NCI-H2196 (cell line): Measurements from ENCODE around the gene EML6.
"Not testable (repeated sequence)": the region's sequence is repeated elsewhere in the genome, so short reads cannot be mapped to it uniquely, and the experiment has no call there.

ENCODE experiments used
- DNase-seq: peaks from one replicate; lab custom pipeline; 2025; ENCODE audit not compliant: unreplicated experiment; lab: John Stamatoyannopoulos, UW

EML6 gene

GRCh38 chr2:54988612-54989011, 265.1 kb downstream of the EML6 start:
- DNase-seq: no peak

GRCh38 chr2:54990694-54991093, 267.2 kb downstream of the EML6 start:
- DNase-seq: not testable (repeated sequence)

GRCh38 chr2:54995553-54995952, 272.1 kb downstream of the EML6 start:
- DNase-seq: no peak

- DNase-seq: no peak
Measured at GRCh38 chr2:54997826-54998225, 274.4 kb downstream of the EML6 start.

- no peak for DNase-seq
Measured at GRCh38 chr2:54999182-54999581, 275.7 kb downstream of the EML6 start.

DNA sequence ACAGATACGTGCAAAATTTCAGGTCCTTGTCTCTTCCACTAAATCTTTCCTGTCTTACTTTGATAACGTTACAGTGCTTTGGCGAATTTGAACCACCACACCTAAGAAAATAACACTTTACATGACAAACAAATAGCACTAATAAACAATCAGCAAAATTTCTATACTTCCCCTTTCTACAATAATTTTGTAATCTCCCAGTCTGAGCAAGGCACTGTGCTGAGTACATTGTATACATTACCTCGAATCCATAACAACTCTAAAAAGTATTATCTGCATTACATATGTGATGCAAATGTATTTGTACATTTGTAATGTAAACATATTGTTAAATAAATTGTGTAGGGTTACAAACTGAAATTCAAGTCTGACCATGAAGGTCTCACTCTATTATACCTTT, 276.9 kb downstream of the EML6 start:
- DNase-seq: no peak

GRCh38 chr2:55001716-55002115, 278.3 kb downstream of the EML6 start:
- DNase-seq: no peak

- DNase-seq: no peak
Measured at GRCh38 chr2:55003706-55004639, 280.5 kb downstream of the EML6 start.

GRCh38 chr2:55006306-55006705, 282.8 kb downstream of the EML6 start:
- no peak for DNase-seq

- no peak for DNase-seq
Measured at GRCh38 chr2:55009277-55010060, 286.0 kb downstream of the EML6 start.

DNA sequence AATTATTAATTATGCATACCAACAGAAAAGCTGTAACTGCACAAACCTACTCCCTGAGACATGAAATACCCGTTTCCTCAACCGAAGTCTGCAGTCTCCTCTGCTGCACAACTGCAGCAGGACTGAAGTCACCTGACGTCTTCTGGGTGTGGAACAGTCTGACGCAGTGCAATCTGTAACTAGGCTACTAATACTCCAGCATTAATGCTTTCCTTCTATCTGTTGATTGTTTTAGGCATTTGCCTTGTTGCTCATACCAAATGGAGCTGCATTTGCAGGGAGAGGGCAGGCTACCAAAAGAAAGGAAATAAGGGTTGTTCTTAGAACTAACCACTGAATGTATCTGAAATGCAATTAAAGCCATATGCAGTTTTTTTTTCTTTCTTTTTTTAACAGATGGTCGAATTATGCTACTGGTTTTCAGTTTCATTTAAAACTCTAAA, 286.7 kb downstream of the EML6 start:
- no peak for DNase-seq

GRCh38 chr2:55010915-55011314, 287.5 kb downstream of the EML6 start:
- DNase-seq: no peak

- no peak for DNase-seq
Measured at GRCh38 chr2:55011831-55012671, 288.6 kb downstream of the EML6 start.

DNA sequence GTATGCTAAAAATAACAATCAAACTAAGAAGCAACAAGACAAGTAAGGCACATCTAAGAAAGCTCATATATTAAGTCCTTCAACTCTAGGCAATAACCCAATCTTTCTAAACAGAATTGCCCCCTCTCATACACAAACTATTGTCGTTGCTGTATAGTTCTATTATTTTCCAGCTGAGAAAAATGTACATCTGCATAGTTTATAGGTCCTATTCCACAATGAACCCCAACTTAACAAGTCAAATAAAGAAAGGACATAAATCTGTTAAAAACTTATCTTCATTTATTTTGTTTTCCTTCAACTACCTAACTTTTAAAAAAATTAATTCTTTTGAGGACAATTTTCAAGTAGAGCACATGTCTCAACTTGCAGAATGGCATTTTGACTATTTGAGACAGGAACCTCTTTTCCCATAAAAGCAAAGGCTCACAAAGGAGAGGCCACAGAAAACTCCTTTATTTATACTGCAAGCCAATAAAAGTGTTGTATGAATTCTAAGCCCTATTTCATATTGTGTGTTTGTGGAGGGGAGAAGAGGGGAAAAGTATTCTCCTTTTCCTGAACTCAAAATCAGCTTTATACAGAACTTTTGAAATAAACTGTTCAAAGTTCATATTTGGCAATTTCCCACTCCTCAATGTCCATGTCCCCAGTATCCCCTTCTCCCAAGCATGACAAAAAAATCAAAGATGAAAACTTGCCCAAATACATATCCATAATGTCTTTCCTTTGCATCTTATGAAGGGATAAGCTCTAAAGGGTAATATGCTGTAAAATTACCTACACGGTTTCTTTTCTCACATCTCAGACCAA, 289.4 kb downstream of the EML6 start:
- DNase-seq: no peak

GRCh38 chr2:55013936-55014335, 290.5 kb downstream of the EML6 start:
- DNase-seq: no peak

DNA sequence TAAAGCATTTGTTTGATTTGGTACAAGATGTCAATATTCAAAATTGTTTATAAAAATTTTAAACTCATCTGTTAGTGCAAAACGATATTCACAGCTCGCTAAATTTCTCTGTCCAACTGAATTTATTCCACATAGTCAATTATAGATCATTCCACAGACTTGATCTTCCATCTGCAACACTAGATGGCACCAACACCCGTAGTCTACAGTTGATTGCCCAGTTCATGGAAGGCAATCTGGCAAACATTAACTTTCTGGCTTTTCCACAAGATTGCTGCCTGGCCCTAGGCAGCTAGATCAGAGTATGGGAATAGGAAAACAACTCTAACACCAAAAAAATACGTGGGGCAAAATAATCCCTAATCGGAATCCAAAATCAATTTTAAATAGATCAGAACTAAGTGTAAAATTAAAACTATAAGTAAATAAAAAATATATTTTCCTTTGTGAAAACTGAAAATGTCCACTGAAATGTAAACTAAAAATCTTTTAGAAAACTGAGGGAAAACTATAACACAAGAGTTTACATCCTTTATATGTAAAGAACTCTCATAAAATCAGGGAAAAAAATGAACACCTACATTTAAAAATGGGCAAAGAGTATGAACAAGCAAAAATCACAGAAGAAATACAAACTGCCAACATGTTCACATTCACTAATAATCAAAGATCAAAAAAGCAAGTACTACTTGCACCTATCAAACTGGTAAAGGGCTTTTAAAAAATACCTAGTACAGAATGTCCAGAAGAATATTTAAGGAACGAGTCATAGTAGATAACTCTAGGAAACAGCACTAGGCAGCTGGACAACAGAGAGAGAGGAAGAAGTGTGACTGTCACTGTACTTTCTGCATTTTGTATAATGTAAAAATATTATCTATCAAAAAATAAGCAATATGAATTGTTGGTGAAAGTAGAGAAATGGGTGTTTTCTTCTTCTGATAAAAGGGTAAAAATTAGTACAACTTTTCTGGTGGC, 291.8 kb downstream of the EML6 start:
- DNase-seq: peak; percentile 0

DNA sequence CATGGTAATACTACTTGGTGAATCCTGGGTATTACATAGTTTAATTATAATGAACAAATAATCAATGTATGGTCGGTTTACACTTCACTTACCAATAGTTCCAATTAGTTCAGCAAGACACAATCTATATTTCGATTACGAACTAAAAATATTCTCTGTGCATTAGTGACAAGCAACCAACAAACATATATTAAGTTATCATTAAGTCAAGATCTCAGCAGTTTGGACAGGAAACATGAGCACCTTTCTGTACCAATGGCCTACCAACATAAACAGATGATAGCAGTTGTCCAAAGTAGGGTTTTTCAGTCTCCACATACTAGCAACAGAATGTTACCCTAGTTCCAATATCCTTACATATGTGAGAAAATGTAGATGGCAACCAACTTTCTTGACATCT, 294.0 kb downstream of the EML6 start:
- no peak for DNase-seq

DNA sequence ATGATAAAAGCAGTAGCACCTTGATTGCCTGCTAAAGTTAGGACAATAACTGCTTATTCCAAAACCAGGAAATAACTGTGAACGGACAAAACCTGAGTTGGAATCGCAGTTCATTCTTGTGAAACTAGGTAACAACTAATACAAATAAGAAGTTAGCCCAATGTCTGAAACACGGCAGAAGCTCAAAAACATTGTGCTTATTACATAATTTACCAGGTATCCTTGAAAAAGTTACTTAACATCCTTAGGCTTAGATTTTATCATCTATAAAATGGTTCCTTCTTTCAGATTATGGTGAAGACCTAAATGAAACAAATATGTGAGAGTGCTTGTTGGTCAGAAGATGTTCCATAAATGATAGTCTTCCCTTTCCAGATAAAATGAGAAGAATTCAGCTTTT, 294.4 kb downstream of the EML6 start:
- DNase-seq: no peak

DNA sequence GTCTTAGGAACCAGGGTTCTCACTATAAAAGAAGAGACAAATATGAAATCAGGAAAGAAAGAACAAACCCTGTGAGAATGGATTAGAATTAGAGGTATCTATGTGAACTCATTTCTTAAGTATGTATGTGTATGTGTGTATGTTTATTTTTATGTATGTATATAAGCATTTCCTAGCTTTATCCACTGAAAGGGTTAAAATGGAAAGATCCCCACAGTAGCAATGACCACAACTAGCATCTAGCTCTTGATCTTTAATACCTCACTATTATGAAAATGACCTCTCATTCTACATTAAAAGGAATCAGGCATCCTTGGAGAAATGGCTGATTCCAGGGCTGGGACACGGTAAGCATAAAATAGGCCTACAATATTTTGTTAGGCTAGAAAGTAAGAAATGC, 295.2 kb downstream of the EML6 start:
- no peak for DNase-seq
